ENCODE results near the gene DHRSX. TPM values are rescaled to one million over a fixed set of nuclear protein-coding genes. Genes with fewer than 3 reads are reported as not detected.

DHRSX gene
- total RNA-seq, 1 donor from 2014 or later = 19.0 TPM

DNA sequence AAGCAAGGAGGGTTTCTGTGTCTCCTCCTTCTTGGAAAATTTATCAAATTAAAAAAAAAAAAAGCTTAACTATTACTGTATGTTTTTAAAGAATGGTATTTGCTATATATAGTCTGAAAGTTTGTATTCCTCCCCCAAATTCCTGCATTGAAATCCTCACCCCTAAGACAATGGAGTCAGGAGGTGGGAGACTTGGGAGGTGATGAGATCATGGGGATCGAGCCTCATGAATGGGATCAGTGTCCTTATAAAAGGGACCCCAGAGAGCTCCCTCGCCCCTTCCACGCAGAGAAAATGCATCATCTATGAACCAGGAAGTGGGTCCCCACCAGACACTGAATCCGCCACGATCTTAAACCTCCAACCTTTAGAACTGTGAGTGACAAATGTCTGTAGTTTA, 50.1 kb downstream of the DHRSX start:
- Histone ChIP-seq H3K36me3 (ENCODE audit: control insufficient read depth, insufficient read depth, low read length) (no peaks in the 10 kb centered on the region), H3K27me3 (ENCODE audit: control insufficient read depth, insufficient read depth, low read length) (no peaks in the 10 kb centered on the region), H3K4me3 (ENCODE audit: low read depth, low read length) (no peak overlapping the region)
- FAIRE-seq (no peak), DNase-seq (ENCODE audit: low read depth) (no peak)
- TF ChIP-seq, protein P1, sequence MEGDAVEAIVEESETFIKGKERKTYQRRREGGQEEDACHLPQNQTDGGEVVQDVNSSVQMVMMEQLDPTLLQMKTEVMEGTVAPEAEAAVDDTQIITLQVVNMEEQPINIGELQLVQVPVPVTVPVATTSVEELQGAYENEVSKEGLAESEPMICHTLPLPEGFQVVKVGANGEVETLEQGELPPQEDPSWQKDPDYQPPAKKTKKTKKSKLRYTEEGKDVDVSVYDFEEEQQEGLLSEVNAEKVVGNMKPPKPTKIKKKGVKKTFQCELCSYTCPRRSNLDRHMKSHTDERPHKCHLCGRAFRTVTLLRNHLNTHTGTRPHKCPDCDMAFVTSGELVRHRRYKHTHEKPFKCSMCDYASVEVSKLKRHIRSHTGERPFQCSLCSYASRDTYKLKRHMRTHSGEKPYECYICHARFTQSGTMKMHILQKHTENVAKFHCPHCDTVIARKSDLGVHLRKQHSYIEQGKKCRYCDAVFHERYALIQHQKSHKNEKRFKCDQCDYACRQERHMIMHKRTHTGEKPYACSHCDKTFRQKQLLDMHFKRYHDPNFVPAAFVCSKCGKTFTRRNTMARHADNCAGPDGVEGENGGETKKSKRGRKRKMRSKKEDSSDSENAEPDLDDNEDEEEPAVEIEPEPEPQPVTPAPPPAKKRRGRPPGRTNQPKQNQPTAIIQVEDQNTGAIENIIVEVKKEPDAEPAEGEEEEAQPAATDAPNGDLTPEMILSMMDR (IDR thresholded peaks at IDR 0.05; ENCODE audit: insufficient read depth, low read length, severe bottlenecking) = no peak

- Histone ChIP-seq H3K36me3 (ENCODE audit: control insufficient read depth, insufficient read depth, low read length) (no peaks in the 10 kb centered on the region), H3K27me3 (ENCODE audit: control insufficient read depth, insufficient read depth, low read length) (no peaks in the 10 kb centered on the region), H3K4me3 (ENCODE audit: low read depth, low read length) (no peak overlapping the region)
- no peak for DNase-seq (ENCODE audit: low read depth)
- FAIRE-seq = no peak
- TF ChIP-seq, protein P1 (IDR thresholded peaks at IDR 0.05; ENCODE audit: insufficient read depth, low read length, severe bottlenecking) = no peak
Measured at GRCh38 chrX:2449135-2449886, 51.5 kb downstream of the DHRSX start.

DNA sequence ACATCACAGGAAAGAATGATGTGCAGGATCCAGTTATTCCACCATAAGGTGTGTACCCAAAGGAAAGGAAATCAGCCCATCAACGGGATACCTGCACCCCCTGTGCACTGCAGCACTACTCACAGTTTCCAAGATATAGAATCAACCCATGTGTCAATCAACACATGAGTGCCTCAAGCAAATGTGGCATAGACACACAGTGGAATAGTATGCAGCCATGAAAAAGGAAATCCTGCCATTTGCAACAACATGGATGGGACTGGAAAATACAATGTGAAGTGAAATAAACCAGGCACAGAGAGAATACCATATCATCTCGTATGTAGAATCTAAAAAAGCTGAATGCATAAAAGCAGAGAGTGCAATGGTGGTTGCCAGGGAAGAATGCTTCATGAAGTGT, 53.3 kb downstream of the DHRSX start:
- H3K27me3 ChIP-seq (ENCODE audit: control insufficient read depth, insufficient read depth, low read length) = no peaks in the 10 kb centered on the region
- no peak for FAIRE-seq
- TF ChIP-seq, protein P1 (IDR thresholded peaks at IDR 0.05; ENCODE audit: insufficient read depth, low read length, severe bottlenecking) = no peak

GRCh38 chrX:2446815-2447214, 54.0 kb downstream of the DHRSX start:
- no peaks in the 10 kb centered on the region for H3K27me3 ChIP-seq (ENCODE audit: control insufficient read depth, insufficient read depth, low read length)
- no peak for FAIRE-seq
- H3K4me3 ChIP-seq (ENCODE audit: low read depth, low read length) = no peak overlapping the region
- no peak for DNase-seq (ENCODE audit: low read depth)
- TF ChIP-seq, protein P1 (IDR thresholded peaks at IDR 0.05; ENCODE audit: insufficient read depth, low read length, severe bottlenecking) = no peak
- H3K36me3 ChIP-seq (ENCODE audit: control insufficient read depth, insufficient read depth, low read length) = peaks cover 1% of the 10 kb centered on the region

More for the DNA sequence above, 53.3 kb downstream of the DHRSX start:
- Histone ChIP-seq H3K4me3 (ENCODE audit: low read depth, low read length) (no peak overlapping the region), H3K36me3 (ENCODE audit: control insufficient read depth, insufficient read depth, low read length) (peaks cover 1% of the 10 kb centered on the region)
- DNase-seq (ENCODE audit: low read depth) = no peak

GRCh38 chrX:2445662-2446623, 54.8 kb downstream of the DHRSX start:
- FAIRE-seq = no peak
- DNase-seq (ENCODE audit: low read depth) = no peak
- no peak overlapping the region for H3K4me3 ChIP-seq (ENCODE audit: low read depth, low read length)
- H3K36me3 ChIP-seq (ENCODE audit: control insufficient read depth, insufficient read depth, low read length) = peaks cover 1% of the 10 kb centered on the region
- TF ChIP-seq, protein P1 (IDR thresholded peaks at IDR 0.05; ENCODE audit: insufficient read depth, low read length, severe bottlenecking) = no peak
- H3K27me3 ChIP-seq (ENCODE audit: control insufficient read depth, insufficient read depth, low read length) = no peaks in the 10 kb centered on the region
